K562 (cell line): ENCODE measurements around the gene SYNCRIP. TPM values are rescaled to one million over a fixed set of nuclear protein-coding genes. Genes with fewer than 3 reads are reported as not detected.

Experiments
- ATF1 ChIP-seq, 2 experiments: fragments of 450-650 bp in 1 of 2; IDR thresholded peaks; 2 replicates each; pipeline ENCODE4 v1.6.1; 2016; ENCODE audit warnings: missing compliant biosample characterization in 1 of 2, missing genetic modification characterization in 1 of 2
- ATF7 ChIP-seq: fragments of 450-650 bp; IDR thresholded peaks from 2 replicates; pipeline ENCODE4 v1.7.1; 2014; ENCODE audit warnings: mild to moderate bottlenecking, moderate library complexity
- CLOCK ChIP-seq: fragments of 250-450 bp; sonication (Bioruptor Pico); IDR thresholded peaks from 2 replicates; pipeline ENCODE4 v1.4.0; 2020; ENCODE audit warnings: mild to moderate bottlenecking, moderate library complexity, borderline replicate concordance
- CTBP1 ChIP-seq: fragments of 450-650 bp; IDR thresholded peaks from 2 replicates; pipeline ENCODE4 v1.6.1; 2016; ENCODE audit warnings: borderline replicate concordance
- DMBX1 ChIP-seq: fragments of 250-450 bp; sonication (Bioruptor Pico); IDR thresholded peaks from 2 replicates; pipeline ENCODE4 v1.8.0; 2022; ENCODE audit warnings: inconsistent platforms, mild to moderate bottlenecking, moderate library complexity, borderline replicate concordance
- KLF1 ChIP-seq: fragments of 450-650 bp; IDR thresholded peaks from 2 replicates; pipeline ENCODE4 v1.6.1; 2016; ENCODE audit warnings: missing genetic modification characterization, missing compliant biosample characterization
- MCM7 ChIP-seq, 2 experiments: fragments of 450-650 bp; IDR thresholded peaks; 2 replicates each; pipeline ENCODE4 v1.6.1; 2016 to 2018
- PHF8 ChIP-seq: fragments of 200-600 bp; sonication (generic); IDR thresholded peaks from 2 replicates; pipeline ENCODE4 v1.6.1; 2012; ENCODE audit warnings: mixed run types, mild to moderate bottlenecking, inconsistent platforms, low read length, moderate library complexity, borderline replicate concordance
- SAP30 ChIP-seq: fragments of 200-600 bp; sonication (generic); IDR thresholded peaks from 2 replicates; pipeline ENCODE4 v1.6.1; 2012; ENCODE audit warnings: borderline replicate concordance, low read depth, mild to moderate bottlenecking, moderate library complexity, low read length, control low read depth, inconsistent platforms; ENCODE audit not compliant: insufficient read depth, poor library complexity, severe bottlenecking
- ZNF146 ChIP-seq: IDR thresholded peaks from one replicate; pipeline ENCODE4 v1.6.1; 2018; ENCODE audit warnings: missing compliant biosample characterization; ENCODE audit not compliant: unreplicated experiment
- ZSCAN29 ChIP-seq: fragments of 450-650 bp; IDR thresholded peaks from 2 replicates; pipeline ENCODE4 v1.6.1; 2017
- ZSCAN32 ChIP-seq: fragments of 450-650 bp; formaldehyde crosslinking; IDR thresholded peaks from 2 replicates; pipeline ENCODE4 v1.4.0; 2020; ENCODE audit warnings: mild to moderate bottlenecking, moderate library complexity
- polyA plus RNA-seq, 8 experiments: library from polyadenylated mRNA; depleted of rRNA in 4 of 8; stranded (reverse) in 5 of 8; unstranded in 3 of 8; fragments of >200 nt; fragmentation: Nextera tagmentation in 2 of 8; fragmentation: Illumina TruSeq in 1 of 8; extraction: Ambion mirVana in 2 of 8; extraction: Trizol in 1 of 8; gene quantifications; 2 replicates each; pipeline versions ENCODE4 v1.2.1 to v1.2.3, GENCODE V29; 2011 to 2014; ENCODE audit warnings: inconsistent platforms in 1 of 8, missing spikeins in 1 of 8
- total RNA-seq, 7 experiments: library from RNA; depleted of rRNA in 6 of 7; stranded (reverse); fragments of >200 nt in 6 of 7; fragmentation: Illumina TruSeq in 2 of 7; extraction: Trizol in 2 of 7; gene quantifications; 2 replicates each; pipeline versions ENCODE4 v1.2.1 to v1.2.3, GENCODE V29; 2011 to 2021; ENCODE audit warnings: low replicate concordance in 1 of 7
- TF ChIP-seq, protein P1 (sequence below): fragments of 450-650 bp; IDR thresholded peaks from 2 replicates; pipeline ENCODE4 v1.6.1; 2018; ENCODE audit not compliant: partially characterized antibody
- TF ChIP-seq, protein P2 (sequence below), 2 experiments: fragments of 250-450 bp in 1 of 2; fragments of 450-650 bp in 1 of 2; sonication (Bioruptor Pico) in 1 of 2; IDR thresholded peaks; 2 replicates each; pipeline versions ENCODE4 v1.6.1 to v1.8.0; 2016 to 2021; ENCODE audit warnings: mild to moderate bottlenecking in 2 of 2, moderate library complexity in 2 of 2, missing compliant biosample characterization in 1 of 2, missing genetic modification characterization in 1 of 2
- TF ChIP-seq, protein P3 (sequence below): fragments of 450-650 bp; IDR thresholded peaks from 2 replicates; pipeline ENCODE4 v1.6.1; 2016; ENCODE audit warnings: low read depth, mild to moderate bottlenecking, moderate library complexity
- TF ChIP-seq, protein P4 (sequence below), 3 experiments: fragments of 200-800 bp in 1 of 3; sonication (Bioruptor generic) in 1 of 3; sonication (generic) in 1 of 3; formaldehyde crosslinking in 1 of 3; IDR thresholded peaks; 2 replicates each; pipeline versions ENCODE4 v1.6.1 to v1.8.0; 2016 to 2022; ENCODE audit warnings: mild to moderate bottlenecking in 2 of 3, missing compliant biosample characterization in 2 of 3, missing genetic modification characterization in 2 of 3, missing genetic modification reagents in 1 of 3

SYNCRIP gene
- total and polyA plus RNA-seq, 9 of the 15 experiments (the other 6 are each of a cell fraction or from before 2014, with no cell fraction given): 46.5 to 295 (median 140) TPM

GRCh38 chr6:85643537-85644278 is 1.0 kb upstream of the SYNCRIP start (continued):
- TF ChIP-seq, protein P1, sequence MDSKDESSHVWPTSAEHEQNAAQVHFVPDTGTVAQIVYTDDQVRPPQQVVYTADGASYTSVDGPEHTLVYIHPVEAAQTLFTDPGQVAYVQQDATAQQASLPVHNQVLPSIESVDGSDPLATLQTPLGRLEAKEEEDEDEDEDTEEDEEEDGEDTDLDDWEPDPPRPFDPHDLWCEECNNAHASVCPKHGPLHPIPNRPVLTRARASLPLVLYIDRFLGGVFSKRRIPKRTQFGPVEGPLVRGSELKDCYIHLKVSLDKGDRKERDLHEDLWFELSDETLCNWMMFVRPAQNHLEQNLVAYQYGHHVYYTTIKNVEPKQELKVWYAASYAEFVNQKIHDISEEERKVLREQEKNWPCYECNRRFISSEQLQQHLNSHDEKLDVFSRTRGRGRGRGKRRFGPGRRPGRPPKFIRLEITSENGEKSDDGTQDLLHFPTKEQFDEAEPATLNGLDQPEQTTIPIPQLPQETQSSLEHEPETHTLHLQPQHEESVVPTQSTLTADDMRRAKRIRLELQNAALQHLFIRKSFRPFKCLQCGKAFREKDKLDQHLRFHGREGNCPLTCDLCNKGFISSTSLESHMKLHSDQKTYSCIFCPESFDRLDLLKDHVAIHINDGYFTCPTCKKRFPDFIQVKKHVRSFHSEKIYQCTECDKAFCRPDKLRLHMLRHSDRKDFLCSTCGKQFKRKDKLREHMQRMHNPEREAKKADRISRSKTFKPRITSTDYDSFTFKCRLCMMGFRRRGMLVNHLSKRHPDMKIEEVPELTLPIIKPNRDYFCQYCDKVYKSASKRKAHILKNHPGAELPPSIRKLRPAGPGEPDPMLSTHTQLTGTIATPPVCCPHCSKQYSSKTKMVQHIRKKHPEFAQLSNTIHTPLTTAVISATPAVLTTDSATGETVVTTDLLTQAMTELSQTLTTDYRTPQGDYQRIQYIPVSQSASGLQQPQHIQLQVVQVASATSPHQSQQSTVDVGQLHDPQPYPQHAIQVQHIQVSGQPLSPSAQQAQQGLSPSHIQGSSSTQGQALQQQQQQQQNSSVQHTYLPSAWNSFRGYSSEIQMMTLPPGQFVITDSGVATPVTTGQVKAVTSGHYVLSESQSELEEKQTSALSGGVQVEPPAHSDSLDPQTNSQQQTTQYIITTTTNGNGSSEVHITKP: peak; percentile 85
- no peak for TF ChIP-seq ZNF146 (CRISPR knock-in tag)
- TF ChIP-seq ATF1 (CRISPR knock-in tag; IDR thresholded peaks at IDR 0.05): no peak
- peak; percentile 4 for TF ChIP-seq ATF1 (tag; IDR thresholded peaks at IDR 0.05)
- peak; percentile 73 for TF ChIP-seq ATF7
- TF ChIP-seq, protein P2, sequence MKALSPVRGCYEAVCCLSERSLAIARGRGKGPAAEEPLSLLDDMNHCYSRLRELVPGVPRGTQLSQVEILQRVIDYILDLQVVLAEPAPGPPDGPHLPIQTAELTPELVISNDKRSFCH (CRISPR knock-in tag; IDR thresholded peaks at IDR 0.05): no peak
- TF ChIP-seq, protein P2 (tag; IDR thresholded peaks at IDR 0.05): peak; percentile 30; the same call in 1 of the 2 replicates
- peak; percentile 80 for TF ChIP-seq PHF8
- TF ChIP-seq, protein P3, sequence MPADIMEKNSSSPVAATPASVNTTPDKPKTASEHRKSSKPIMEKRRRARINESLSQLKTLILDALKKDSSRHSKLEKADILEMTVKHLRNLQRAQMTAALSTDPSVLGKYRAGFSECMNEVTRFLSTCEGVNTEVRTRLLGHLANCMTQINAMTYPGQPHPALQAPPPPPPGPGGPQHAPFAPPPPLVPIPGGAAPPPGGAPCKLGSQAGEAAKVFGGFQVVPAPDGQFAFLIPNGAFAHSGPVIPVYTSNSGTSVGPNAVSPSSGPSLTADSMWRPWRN: peak; percentile 25; the same call in 1 of the 2 replicates
- TF ChIP-seq MCM7 (IDR thresholded peaks at IDR 0.05): no peak
- TF ChIP-seq CLOCK (CRISPR knock-in tag): no peak; the same call in 1 of the 2 replicates
- no peak for TF ChIP-seq DMBX1 (CRISPR knock-in tag)
- TF ChIP-seq SAP30: peak; percentile 27
- TF ChIP-seq KLF1 (tag): 0 out of 2 replicates have a peak, but pooled peaks have one; percentile 48
- no peak for TF ChIP-seq ZSCAN32 (CRISPR knock-in tag)
- peak; percentile 81; the same call in 1 of the 2 replicates for TF ChIP-seq CTBP1
- peak; percentile 83 for TF ChIP-seq ZSCAN29
- TF ChIP-seq, protein P4, sequence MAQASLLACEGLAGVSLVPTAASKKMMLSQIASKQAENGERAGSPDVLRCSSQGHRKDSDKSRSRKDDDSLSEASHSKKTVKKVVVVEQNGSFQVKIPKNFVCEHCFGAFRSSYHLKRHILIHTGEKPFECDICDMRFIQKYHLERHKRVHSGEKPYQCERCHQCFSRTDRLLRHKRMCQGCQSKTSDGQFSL (CRISPR knock-in tag; IDR thresholded peaks at IDR 0.05): 0 out of 2 replicates have a peak, but pooled peaks have one; percentile 15
- TF ChIP-seq, protein P4 (tag; IDR thresholded peaks at IDR 0.05): no peak
